ENCODE measurements around the gene MAGI3.
A peak's percentile ranks its signal among the peaks of the same experiment; 100 is the strongest.
"Not testable (repeated sequence)": the region's sequence is repeated elsewhere in the genome, so short reads cannot be mapped to it uniquely, and the experiment has no call there.

The MAGI3 gene

DNA sequence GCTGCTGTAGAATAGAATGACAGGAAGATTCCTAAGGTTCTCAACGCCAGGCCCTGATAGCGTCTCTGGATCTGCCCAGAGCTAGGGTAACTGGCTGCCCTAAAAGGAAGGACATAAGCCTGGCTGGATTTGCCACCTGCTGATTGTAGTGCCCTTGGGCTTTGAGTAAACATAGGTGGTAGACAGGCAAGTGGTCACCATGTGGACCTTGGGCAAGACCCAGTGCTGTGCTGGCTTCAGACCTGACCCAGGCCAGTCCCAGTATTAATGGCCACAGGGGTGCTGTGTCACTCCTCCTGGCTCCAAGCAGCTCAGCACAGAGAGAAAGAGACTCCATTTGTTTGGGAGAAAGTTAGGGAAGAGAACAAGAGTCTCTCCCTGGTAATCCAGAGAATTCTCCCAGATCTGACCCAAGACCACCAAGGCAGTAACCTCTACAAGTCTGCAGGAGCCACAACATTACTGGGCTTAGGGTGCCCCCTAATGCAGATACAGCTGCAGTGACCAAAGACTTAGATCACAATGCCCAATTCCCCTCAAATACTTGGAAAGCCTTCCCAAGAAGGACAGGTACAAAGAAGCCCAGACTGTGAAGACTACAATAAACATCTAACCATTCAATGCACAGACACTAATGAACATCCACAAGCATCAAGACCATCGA is 324.4 kb downstream of the MAGI3 start:
- no peak for DNase-seq

- DNase-seq: not testable (repeated sequence)
Observed at GRCh38 chr1:113717506-113717905, 327.2 kb downstream of the MAGI3 start.

- not testable (repeated sequence) for DNase-seq
Observed at GRCh38 chr1:113718621-113719020, 328.3 kb downstream of the MAGI3 start.

DNA sequence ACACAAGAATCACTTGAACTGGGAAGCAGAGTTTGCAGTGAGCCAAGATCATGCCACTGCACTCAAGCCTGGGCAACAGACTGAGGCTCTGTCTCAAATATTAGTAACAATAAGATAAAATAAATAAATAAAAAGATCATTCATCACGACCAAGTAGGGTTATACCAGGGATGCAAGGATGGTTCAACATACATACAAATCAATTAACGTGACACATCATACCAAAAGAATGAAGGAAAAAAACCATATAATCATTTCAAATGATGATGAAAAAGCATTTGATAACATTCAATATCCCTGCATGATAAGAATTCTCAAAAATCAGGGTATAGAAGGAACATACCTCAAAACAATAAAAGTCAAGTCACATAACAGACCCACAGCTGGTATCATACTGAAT is 330.7 kb downstream of the MAGI3 start:
- DNase-seq: no peak

DNA sequence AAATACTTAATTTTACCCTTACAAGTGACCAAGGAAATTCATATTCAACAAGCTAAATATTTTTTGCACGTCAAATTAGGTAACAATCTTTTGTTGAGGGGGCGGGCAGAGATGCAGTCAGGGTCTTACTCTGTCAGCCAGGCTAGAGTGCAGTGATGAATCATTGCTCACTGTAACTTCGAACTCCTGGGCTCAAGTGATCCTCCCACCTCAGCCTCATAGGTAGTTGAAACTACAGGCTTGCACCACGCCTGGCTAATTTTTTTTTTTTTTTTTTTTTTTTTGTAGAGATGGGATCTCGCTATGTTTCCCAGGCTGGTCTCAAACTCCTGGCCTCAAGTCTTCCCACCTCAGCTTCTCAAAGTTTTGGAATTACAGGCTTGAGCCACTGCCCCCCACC is 342.5 kb downstream of the MAGI3 start:
- no peak for DNase-seq

DNA sequence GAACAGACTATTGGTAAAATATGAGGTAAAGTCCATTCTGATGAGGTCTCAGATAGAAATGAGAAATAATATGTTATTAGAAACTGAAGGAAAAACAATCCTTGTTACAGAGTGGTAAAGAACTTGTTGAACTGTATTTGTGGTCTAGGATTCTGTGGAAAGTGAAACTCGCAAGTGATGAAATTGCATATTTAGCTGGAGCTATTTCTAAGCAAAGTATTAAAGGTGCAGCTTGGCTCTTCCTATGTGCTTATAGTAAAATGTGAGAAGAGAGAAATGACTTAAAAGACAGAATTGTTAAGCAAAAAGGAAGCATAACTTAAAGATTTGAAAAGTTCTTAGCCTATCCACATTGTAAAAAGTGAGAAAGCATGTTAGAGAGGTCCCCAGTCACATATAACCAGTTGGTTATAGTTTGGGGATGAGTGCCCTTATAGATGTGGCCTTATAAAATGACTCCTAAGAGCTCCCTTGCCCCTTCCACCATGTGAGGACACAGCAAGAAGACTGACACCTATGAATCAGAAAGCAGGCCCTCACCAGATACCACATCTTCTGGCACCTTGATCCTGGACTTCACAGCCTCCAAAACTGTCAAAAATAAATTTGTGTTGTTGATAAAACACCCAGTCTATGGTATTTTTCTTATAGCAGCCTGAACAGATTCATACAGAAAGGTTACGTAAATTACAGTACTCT is 344.2 kb downstream of the MAGI3 start:
- DNase-seq: peak; percentile 4

All from suppressor macrophage treated with lipopolysaccharide for 4 hours (primary cell).